GM12878 (cell line): ENCODE data around the gene RGS6. TPM values are rescaled to one million over a fixed set of nuclear protein-coding genes. Genes with fewer than 3 reads are reported as not detected.
A peak's percentile ranks its signal among the peaks of the same experiment; 100 is the strongest.

Experiments
- FOS ChIP-seq: IDR thresholded peaks from 3 replicates; pipeline ENCODE4 v1.6.1; 2011; ENCODE audit warnings: borderline replicate concordance; ENCODE audit not compliant: insufficient read length; ENCODE audit errors: extremely low read depth
- JUNB ChIP-seq: IDR thresholded peaks from 2 replicates; pipeline ENCODE4 v1.6.1; 2016; ENCODE audit warnings: antibody characterized with exemption, mild to moderate bottlenecking
- KLF5 ChIP-seq: fragments of 450-650 bp; IDR thresholded peaks from 2 replicates; pipeline ENCODE4 v1.6.1; 2014; ENCODE audit warnings: mild to moderate bottlenecking; ENCODE audit not compliant: partially characterized antibody
- MEF2A ChIP-seq: IDR thresholded peaks from 2 replicates; pipeline ENCODE4 v1.6.1; 2011; ENCODE audit warnings: low read depth, mild to moderate bottlenecking, low read length, moderate library complexity; ENCODE audit not compliant: insufficient read depth
- MYB ChIP-seq: fragments of 150-350 bp; IDR thresholded peaks from 2 replicates; pipeline ENCODE4 v1.6.1; 2014; ENCODE audit warnings: mild to moderate bottlenecking, low read depth, low read length, borderline replicate concordance
- NBN ChIP-seq: fragments of 450-650 bp; IDR thresholded peaks from 2 replicates; pipeline ENCODE4 v1.6.1; 2016
- NR2C1 ChIP-seq: fragments of 450-650 bp; IDR thresholded peaks from 2 replicates; pipeline ENCODE4 v1.6.1; 2017; ENCODE audit warnings: antibody characterized with exemption, mild to moderate bottlenecking, moderate library complexity
- POLR2AphosphoS2 ChIP-seq: IDR thresholded peaks from 2 replicates; pipeline ENCODE4 v1.6.1; 2011; ENCODE audit warnings: low read depth, mild to moderate bottlenecking, low read length, improper control_type of control experiment, moderate library complexity
- RAD21 ChIP-seq: IDR thresholded peaks from 2 replicates; pipeline ENCODE4 v1.6.1; 2011; ENCODE audit warnings: mild to moderate bottlenecking, low read depth, low read length, moderate library complexity; ENCODE audit not compliant: insufficient read depth
- RAD51 ChIP-seq: fragments of 450-650 bp; IDR thresholded peaks from 2 replicates; pipeline ENCODE4 v1.6.1; 2016; ENCODE audit warnings: moderate library complexity, mild to moderate bottlenecking, inconsistent platforms
- TARDBP ChIP-seq: IDR thresholded peaks from 2 replicates; pipeline ENCODE4 v1.6.1; 2016; ENCODE audit warnings: borderline replicate concordance
- ZBED1 ChIP-seq: IDR thresholded peaks from 2 replicates; pipeline ENCODE4 v1.6.1; 2016; ENCODE audit warnings: borderline replicate concordance
- ZNF24 ChIP-seq: fragments of 450-650 bp; IDR thresholded peaks from 2 replicates; pipeline ENCODE4 v1.6.1; 2017; ENCODE audit warnings: antibody characterized with exemption, mild to moderate bottlenecking
- ZNF274 ChIP-seq: IDR thresholded peaks from one replicate; pipeline ENCODE4 v1.8.0; 2011; ENCODE audit not compliant: insufficient read length, insufficient read depth
- polyA plus RNA-seq, 11 experiments: library from polyadenylated mRNA; depleted of rRNA in 4 of 11; unstranded in 6 of 11; stranded (reverse) in 5 of 11; fragments of >200 nt; fragmentation: Nextera tagmentation in 4 of 11; fragmentation: Illumina TruSeq in 1 of 11; extraction: Ambion mirVana in 4 of 11; extraction: Trizol in 1 of 11; gene quantifications; 1 replicate in 1 of 11; 2 replicates in 10 of 11; pipeline versions ENCODE4 v1.2.1 to v1.2.3, GENCODE V29; 2011 to 2016; ENCODE audit warnings: inconsistent platforms in 2 of 11, missing spikeins in 2 of 11, low read depth in 1 of 11
- total RNA-seq, 4 experiments: library from RNA; depleted of rRNA in 3 of 4; stranded (reverse); fragments of >200 nt in 3 of 4; fragmentation: Illumina TruSeq in 1 of 4; extraction: Trizol in 1 of 4; gene quantifications; 2 replicates each; pipeline versions ENCODE4 v1.2.1 to v1.2.3, GENCODE V29; 2013 to 2021
- TF ChIP-seq, protein P1 (sequence below): fragments of 450-650 bp; IDR thresholded peaks from 2 replicates; pipeline ENCODE4 v1.6.1; 2016; ENCODE audit warnings: mild to moderate bottlenecking
- TF ChIP-seq, protein P2 (sequence below): IDR thresholded peaks from 2 replicates; pipeline ENCODE4 v1.6.1; 2011; ENCODE audit warnings: borderline replicate concordance, low read depth, mild to moderate bottlenecking, moderate library complexity, low read length; ENCODE audit not compliant: insufficient read depth, poor library complexity, severe bottlenecking
- TF ChIP-seq, protein P3 (sequence below): IDR thresholded peaks from 2 replicates; pipeline ENCODE4 v1.6.1; 2012; ENCODE audit warnings: low read depth, low read length, improper control_type of control experiment
- TF ChIP-seq, protein P4 (sequence below): fragments of 450-650 bp; formaldehyde crosslinking; IDR thresholded peaks from 2 replicates; pipeline ENCODE4 v1.5.0; 2022; ENCODE audit warnings: mild to moderate bottlenecking, missing genetic modification characterization
- TF ChIP-seq, protein P5 (sequence below), 3 experiments: IDR thresholded peaks in 2 of 3; conservative IDR thresholded peaks in 1 of 3; 2 replicates each; pipeline ENCODE4 v1.5.1; 2011; ENCODE audit warnings: low read depth in 3 of 3, low read length in 3 of 3, mild to moderate bottlenecking in 3 of 3, control low read depth in 2 of 3, moderate library complexity in 2 of 3, inconsistent platforms in 1 of 3, mixed read lengths in 1 of 3; ENCODE audit not compliant: control insufficient read depth in 2 of 3, insufficient read depth in 1 of 3; ENCODE audit errors: extremely low read depth in 1 of 3
- TF ChIP-seq, protein P6 (sequence below): IDR thresholded peaks from 2 replicates; pipeline ENCODE4 v1.6.1; 2011; ENCODE audit warnings: low read depth, low read length, improper control_type of control experiment, borderline replicate concordance

Gene RGS6
- total and polyA plus RNA-seq, 10 of the 15 experiments (the other 5 are each of a cell fraction or from before 2014, with no cell fraction given) = 3.9 to 18.1 (median 12.4) TPM

DNA sequence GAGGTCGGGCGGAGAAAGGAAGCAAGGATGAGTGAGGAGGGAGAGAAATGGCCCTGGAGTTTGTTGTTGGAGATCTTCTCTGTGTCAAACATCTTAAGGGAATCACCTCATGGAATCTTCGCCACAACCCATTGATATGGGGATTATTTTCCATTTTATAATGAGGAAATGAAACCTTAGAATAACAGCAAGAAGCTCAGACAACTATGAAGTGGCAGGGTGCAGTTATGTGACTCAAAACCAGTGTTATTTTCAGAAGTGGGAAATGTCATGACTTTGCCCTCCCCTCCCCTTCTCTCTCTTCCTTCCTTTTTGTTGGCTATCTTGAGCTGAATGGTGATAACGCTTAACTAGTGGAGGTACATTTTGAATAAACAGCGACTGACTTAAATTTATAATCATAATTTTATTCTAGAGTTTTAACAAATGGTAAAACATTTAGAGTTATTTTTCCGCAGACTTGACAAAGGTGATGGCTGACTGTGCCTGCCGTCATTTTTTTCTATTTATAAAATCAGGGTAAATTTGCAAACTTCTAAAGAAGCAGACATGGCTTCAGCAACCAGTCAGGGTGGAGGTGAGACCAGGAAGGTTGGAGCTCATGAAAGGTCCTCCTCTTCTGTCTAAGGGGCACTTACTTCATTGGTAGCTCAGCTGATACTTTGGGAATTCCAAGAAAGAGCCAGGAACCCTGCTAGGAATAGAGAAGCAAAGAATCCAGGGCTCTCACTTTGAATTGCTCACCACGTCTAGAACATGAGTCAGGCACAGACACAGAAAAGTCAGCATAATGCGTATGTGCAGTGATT, 232.4 kb downstream of the RGS6 start (continued):
- TF ChIP-seq MEF2A (0 out of 2 replicates have a peak, but pooled peaks have one; percentile 47), ZNF274 (no peak), FOS (no peak), KLF5 (no peak), POLR2AphosphoS2 (no peak), JUNB (peak; percentile 93), ZBED1 (peak; percentile 90), ZNF24 (no peak), NBN (0 out of 2 replicates have a peak, but pooled peaks have one; percentile 38), NR2C1 (no peak), MYB (no peak), RAD51 (no peak), RAD21 (no peak), TARDBP (no peak)
- TF ChIP-seq, protein P1, sequence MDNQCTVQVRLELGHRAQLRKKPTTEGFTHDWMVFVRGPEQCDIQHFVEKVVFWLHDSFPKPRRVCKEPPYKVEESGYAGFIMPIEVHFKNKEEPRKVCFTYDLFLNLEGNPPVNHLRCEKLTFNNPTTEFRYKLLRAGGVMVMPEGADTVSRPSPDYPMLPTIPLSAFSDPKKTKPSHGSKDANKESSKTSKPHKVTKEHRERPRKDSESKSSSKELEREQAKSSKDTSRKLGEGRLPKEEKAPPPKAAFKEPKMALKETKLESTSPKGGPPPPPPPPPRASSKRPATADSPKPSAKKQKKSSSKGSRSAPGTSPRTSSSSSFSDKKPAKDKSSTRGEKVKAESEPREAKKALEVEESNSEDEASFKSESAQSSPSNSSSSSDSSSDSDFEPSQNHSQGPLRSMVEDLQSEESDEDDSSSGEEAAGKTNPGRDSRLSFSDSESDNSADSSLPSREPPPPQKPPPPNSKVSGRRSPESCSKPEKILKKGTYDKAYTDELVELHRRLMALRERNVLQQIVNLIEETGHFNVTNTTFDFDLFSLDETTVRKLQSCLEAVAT = no peak
- TF ChIP-seq, protein P2, sequence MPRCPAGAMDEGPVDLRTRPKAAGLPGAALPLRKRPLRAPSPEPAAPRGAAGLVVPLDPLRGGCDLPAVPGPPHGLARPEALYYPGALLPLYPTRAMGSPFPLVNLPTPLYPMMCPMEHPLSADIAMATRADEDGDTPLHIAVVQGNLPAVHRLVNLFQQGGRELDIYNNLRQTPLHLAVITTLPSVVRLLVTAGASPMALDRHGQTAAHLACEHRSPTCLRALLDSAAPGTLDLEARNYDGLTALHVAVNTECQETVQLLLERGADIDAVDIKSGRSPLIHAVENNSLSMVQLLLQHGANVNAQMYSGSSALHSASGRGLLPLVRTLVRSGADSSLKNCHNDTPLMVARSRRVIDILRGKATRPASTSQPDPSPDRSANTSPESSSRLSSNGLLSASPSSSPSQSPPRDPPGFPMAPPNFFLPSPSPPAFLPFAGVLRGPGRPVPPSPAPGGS = peak; percentile 48
- TF ChIP-seq, protein P3, sequence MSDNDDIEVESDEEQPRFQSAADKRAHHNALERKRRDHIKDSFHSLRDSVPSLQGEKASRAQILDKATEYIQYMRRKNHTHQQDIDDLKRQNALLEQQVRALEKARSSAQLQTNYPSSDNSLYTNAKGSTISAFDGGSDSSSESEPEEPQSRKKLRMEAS = no peak
- TF ChIP-seq, protein P4, sequence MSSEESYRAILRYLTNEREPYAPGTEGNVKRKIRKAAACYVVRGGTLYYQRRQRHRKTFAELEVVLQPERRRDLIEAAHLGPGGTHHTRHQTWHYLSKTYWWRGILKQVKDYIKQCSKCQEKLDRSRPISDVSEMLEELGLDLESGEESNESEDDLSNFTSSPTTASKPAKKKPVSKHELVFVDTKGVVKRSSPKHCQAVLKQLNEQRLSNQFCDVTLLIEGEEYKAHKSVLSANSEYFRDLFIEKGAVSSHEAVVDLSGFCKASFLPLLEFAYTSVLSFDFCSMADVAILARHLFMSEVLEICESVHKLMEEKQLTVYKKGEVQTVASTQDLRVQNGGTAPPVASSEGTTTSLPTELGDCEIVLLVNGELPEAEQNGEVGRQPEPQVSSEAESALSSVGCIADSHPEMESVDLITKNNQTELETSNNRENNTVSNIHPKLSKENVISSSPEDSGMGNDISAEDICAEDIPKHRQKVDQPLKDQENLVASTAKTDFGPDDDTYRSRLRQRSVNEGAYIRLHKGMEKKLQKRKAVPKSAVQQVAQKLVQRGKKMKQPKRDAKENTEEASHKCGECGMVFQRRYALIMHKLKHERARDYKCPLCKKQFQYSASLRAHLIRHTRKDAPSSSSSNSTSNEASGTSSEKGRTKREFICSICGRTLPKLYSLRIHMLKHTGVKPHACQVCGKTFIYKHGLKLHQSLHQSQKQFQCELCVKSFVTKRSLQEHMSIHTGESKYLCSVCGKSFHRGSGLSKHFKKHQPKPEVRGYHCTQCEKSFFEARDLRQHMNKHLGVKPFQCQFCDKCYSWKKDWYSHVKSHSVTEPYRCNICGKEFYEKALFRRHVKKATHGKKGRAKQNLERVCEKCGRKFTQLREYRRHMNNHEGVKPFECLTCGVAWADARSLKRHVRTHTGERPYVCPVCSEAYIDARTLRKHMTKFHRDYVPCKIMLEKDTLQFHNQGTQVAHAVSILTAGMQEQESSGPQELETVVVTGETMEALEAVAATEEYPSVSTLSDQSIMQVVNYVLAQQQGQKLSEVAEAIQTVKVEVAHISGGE = no peak
- TF ChIP-seq, protein P5, sequence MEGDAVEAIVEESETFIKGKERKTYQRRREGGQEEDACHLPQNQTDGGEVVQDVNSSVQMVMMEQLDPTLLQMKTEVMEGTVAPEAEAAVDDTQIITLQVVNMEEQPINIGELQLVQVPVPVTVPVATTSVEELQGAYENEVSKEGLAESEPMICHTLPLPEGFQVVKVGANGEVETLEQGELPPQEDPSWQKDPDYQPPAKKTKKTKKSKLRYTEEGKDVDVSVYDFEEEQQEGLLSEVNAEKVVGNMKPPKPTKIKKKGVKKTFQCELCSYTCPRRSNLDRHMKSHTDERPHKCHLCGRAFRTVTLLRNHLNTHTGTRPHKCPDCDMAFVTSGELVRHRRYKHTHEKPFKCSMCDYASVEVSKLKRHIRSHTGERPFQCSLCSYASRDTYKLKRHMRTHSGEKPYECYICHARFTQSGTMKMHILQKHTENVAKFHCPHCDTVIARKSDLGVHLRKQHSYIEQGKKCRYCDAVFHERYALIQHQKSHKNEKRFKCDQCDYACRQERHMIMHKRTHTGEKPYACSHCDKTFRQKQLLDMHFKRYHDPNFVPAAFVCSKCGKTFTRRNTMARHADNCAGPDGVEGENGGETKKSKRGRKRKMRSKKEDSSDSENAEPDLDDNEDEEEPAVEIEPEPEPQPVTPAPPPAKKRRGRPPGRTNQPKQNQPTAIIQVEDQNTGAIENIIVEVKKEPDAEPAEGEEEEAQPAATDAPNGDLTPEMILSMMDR (IDR thresholded peaks at IDR 0.05 in 2 of 3, conservative IDR thresholded peaks at IDR 0.05 in 1 of 3; ENCODE audit: control insufficient read depth in 2 of 3, extremely low read depth in 1 of 3, insufficient read depth in 1 of 3, low read depth in 3 of 3, low read length in 3 of 3) = no peak
- TF ChIP-seq, protein P6, sequence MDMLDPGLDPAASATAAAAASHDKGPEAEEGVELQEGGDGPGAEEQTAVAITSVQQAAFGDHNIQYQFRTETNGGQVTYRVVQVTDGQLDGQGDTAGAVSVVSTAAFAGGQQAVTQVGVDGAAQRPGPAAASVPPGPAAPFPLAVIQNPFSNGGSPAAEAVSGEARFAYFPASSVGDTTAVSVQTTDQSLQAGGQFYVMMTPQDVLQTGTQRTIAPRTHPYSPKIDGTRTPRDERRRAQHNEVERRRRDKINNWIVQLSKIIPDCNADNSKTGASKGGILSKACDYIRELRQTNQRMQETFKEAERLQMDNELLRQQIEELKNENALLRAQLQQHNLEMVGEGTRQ = no peak
